Astrocyte of the hippocampus (primary cell): ENCODE results near the gene ELMO1.

Experiments
- DNase-seq: peaks from one replicate; pipeline ENCODE4 v3.0.0; 2011; ENCODE audit warnings: low read depth, low spot score

Gene ELMO1

DNA sequence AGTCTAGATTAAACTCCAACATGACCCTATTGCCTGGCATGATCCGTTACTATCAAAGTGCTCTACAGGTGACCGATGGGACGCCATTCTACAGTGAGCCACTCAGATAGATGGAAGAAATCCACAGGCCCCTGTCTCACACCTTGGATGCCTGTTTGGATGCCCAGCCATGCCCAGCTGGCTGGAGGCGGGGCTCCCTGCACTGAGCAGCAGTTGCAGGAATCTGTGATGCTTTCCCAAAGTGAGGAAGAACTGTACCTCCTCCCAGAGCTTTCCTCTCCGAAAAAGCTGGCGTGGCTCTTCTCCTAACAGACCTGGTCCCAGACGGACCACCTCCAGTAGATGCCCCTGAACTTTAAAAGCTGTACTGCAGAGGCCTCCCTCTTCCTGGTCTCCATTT is 253.3 kb downstream of the ELMO1 start:
- DNase-seq, result no peak

DNA sequence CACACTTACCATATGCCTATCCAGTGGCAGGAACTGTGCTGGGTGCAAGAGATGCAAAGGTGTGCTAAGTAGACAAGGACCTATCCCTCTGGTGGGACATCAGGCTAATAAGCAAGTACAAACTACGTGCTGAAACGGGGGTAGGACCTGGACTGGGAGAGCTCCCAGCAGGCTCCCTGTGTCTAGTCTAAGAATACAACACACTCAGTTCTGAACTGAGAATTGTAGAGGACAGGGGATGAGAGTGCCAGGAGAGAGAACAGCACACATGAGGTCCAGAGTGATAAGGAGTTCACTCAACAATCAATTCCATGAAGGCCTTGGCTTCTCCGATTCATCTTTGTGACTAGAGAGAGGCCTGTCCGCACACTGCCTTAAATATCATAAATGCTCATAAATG is 253.7 kb downstream of the ELMO1 start:
- DNase-seq, result no peak

DNA sequence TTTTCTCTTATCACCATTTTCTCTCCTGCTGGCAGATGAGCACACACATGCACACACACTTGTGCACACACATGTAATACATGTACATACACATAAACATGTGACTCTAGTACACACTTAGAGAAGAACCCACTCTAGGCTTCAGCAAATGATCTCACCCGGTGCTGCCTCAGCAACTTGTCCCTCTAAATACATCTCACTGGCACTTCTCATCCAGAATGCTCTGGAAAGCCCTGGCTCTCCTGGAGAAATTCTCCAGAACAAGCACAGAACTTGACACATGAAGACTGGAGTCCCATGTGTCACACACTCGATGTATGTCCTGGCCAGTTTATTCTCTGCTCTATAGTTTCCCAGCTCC is 254.9 kb downstream of the ELMO1 start:
- DNase-seq, result no peak

DNA sequence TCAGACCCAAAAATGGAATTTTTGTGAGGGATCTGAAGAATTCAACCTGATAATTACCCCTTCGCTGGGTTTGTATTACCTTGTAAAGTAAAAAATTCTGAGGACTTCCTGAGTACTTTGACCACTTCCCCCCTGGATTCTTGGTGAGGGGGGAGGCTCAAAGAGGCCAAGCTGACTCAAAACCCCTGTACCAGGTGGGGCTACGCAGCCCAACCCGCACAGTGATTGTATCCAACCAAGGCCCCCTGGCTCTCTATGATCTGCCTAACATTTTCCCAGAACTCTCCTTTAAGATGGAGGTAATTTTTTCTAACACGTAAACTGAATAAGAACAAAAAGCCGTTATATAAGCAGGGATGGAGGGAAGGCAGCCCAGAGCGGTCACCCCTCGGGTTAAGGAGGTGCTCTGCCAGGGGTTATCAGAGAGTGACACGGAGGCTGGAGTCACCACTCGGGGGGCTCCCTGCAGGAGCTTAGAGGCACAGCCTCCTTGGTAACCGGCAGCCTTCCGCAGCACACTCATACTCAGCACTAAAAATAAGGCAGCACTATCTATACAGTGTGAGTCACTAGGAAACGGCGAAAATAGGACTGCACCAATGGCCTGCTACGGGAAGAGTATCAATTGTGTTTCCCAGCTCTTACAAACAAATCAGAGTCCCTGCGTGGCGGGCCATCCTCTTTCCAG is 255.4 kb downstream of the ELMO1 start:
- DNase-seq, result no peak

DNA sequence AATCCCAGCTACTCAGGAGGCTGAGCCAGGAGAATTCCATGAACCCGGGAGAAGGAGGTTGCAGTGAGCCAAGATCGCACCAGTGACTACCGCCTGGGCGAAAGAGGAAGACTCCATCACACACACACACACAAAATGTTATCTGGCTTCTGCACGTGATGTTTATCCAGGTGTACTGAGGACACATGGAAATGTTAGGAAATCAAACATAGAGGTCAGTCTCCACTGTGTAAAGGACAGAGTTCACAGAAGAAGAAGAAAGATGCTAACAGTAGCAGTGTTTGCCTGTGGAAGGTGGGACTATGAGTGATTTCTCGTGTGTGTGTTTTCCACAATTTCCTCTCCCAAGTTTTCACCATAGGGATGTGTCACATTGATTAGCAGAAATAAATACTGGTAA is 256.9 kb downstream of the ELMO1 start:
- DNase-seq, result no peak

DNA sequence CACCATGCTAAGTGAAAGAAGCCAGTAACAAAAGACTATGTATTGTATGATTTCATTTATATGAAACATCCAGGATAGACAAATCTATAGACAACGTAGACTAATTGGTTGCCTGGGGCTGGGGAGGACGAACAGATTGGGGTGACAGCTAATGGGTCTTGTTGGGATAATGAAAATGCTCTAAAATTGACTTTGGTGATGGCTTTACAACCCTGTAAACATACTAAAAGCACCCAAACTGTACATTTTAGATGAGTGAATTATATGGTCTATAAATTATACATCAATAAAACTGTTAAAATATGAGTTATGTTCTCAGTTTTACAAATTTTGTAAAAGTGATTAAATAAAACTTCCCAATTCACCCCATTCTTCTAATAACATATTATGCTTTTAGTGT is 261.5 kb downstream of the ELMO1 start:
- no peak for DNase-seq

DNA sequence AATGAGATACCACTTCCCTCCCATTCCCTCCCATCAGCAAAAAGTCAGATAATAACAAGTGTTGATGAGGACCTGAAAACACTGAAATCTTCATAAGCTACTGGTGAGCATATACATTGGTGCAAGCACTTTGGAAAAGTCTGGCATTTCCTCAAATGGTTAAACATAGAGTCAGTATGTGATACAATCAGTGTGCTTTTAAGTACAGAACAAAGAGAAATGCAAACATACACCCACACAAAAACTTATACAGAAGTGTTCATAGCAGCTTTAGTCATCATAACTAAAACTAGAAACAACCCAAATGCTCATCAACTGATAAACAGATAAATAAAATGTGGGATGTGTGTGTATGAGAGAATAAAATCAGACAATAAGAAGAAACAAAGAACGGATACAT is 261.9 kb downstream of the ELMO1 start:
- no peak for DNase-seq

DNA sequence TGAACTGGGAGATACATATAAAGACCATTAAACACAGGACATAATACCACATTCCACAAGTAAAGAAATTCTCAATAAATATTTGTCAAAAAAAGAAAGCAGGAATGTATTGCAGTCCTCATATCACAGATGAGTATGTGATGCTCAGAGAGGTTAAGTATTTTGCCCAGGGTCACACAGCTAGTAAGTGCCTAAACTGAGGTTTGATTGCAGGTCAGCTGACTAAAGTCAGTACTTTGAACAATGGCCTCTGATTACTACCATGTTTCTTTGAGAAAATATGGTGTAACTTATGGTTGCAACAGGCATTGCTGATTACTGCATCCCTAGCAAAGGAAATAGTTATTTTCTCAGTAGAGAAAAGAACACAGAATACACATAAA is 267.1 kb downstream of the ELMO1 start:
- DNase-seq, result no peak

DNA sequence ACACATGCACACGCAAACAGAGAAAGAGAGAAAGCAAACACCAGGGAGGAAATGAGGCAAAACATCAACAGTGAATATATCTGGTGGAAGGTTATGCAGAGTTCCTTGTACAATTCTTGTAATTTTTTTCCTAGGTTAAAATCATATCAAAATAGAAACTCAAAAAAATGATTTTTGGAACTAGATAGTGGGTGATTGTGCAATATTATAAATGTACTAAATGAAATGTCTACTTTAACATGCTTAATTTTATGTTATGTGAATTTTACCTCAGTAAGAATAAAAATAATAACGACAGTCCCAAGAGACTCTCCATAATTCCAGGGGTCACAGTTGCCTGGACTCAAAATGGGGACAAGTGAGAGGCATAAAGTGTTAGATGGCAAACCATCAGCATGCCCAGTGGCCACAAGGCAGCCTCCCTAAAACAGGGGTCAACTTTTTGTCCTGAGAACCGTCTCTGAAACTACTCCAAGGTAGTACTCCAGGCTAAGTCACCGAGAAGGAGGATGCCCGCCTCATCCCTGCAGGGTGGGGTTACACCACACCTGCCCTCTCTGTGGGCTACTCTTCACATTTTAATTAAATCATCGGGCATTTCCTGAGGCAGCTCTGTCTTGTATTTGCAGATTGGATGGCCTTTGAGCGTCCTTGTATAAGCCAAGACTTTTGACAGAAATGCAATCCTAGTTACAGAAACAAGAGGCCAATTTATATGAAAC is 267.7 kb downstream of the ELMO1 start:
- no peak for DNase-seq

DNA sequence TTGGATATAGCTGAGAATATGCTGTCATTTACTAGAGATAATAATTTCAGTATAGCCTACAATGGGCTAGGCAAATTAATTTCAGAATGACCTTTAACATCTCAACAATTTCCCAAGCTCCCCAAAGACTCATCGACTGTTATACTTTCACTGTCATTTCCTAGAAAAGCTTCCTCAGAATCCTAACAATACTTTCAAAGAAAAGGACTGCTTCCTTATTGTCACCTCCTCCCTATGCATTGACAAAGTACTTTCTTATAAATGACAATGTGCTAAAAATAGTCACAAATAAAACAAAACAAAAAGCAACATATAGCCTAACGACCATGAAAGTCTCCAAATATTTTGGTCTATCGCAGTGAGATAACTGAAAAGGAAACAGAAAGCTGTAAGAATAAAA is 272.6 kb downstream of the ELMO1 start:
- no peak for DNase-seq

DNA sequence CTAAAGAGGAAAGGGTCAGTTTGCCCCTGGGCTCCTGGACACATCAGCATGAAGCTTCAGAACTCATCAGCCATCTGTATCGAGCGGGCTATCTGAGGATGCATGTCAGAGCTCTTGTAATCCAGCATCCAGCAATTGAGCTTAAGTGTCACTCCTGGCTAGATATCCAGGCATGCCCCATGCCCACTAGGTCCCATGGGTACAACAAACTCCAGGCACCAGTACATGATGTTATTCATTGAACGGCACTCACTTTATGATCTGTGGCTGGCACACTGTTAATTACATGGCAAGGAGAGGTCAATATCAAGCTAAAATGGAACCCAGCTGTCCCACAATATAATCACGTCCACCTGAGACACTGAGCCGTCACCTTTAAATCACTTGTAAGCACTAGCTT is 274.2 kb downstream of the ELMO1 start:
- DNase-seq, result no peak

DNA sequence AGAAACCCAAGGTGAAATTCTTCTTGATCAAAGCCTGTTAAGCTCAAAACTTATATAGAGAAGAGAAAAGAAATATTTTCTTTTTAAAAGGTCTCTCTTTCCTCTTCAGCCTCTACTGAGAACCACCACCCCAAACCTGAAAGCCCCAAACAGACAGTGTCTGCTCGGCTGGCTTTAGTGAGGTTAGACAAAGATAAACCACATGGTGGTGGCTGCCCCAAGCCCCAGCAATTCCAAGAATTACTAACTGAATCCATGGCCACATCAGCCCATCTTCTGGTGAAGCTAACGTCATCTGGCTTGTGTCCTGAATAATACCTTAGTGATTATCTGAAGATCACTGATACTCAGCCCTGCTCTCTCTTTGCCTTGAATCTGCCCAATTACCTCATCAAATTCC is 275.0 kb downstream of the ELMO1 start:
- no peak for DNase-seq

DNA sequence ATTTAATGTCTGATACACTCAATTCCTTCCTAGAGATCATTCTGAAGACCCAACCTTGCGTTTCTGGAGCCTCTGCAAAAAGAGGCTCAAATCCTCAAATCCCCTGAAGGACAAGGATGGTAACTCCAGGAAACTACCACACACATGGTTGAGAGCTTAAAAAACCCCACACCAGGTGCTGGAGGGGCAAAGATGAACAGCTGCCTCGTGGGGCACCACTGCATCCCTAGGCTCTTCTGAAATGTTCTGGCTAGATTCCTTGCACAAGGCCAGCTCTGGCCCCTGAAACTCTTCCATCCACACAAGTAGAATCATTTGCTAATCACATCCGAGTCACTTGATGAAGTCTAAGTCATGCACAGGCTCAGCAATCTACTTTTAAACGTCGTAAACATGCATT is 286.6 kb downstream of the ELMO1 start:
- no peak for DNase-seq

DNA sequence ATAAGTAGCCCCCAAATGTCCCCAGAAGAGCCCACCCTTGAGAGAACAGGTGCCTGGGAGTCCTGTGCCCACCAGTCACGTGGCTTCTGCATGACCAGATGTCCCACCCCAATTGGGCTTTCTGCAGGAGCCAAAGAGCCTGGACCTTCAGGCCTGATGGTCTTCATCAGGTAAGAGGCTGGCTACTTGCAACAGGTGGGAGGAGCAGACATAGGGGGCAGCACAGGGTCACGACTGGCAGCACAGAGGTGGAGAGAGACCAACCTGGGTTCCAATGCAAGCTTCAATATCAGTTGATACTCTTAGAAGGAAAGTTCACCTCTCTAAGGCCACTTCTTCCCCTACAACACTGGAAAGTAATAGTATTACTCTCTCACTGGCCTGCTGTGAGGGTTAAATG is 288.0 kb downstream of the ELMO1 start:
- DNase-seq, result no peak

DNA sequence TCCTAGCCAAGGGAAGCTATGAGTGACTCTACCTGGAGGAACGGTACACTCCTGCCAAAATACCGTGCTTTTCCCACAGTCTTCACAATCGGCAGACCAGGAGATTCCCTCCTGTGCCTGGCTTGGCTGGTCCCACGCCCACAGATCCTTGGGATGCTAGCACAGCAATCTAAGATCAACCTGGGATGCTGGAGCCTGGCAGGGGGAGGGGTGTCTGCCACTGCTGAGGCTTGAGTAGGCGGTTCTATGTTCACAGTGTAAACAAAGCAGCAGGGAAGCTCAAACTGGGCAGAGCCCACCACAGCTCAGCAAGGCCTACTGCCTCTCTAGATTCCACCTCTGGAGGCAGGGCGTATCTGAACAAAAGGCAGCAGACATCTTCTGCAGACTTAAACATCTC is 295.3 kb downstream of the ELMO1 start:
- DNase-seq, result no peak

DNA sequence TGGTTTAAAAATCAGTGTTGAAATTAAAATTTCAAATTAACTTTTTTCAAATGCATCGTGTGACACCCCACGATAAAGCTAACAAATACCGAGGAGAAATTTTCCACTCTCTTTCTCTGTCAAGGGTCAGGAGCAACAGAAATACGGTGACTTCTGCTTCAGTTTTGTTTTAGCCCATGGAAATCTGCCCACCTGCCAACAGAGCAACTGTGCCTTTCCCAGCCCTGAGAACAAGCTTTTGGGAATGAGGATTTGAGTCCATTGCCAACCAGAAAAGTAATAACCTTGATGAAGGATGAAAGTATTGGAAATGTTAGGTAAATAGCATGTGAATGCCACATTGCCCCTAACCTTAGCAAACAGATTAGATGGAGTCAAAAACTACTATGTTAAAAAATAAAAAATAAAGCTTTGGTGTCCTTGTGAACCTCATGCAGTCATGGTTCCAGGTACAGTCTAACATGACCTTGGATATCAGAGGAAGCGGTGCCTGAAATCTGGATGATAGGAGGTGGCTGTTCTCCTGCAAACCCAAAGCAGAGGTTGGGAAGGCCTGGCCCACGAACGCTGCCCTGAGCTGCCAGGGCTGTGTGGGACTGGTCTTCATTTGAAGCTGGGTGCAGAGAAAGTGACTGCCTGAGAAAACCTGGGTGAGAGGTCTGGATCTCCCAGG is 296.8 kb downstream of the ELMO1 start:
- no peak for DNase-seq

DNA sequence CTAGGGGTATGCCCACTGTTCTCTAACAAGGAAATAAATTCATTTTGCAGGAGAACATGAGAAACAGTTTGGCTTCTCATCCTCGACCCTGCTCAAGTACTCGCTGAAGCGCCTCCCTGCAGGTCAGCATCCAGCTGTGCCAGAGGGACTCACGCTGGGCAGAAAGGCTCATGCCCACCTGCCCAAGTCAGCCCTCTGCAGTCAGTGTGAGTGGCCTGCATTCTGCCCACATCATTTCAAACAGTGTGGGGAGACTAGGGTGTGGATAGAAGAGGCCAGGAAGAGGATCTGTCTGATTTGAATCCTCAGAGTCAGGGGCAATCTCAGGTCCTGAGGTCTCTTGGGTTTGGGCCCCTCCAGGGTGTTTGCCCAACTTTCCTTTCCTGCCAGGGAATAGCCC is 297.8 kb downstream of the ELMO1 start:
- DNase-seq, result no peak

DNA sequence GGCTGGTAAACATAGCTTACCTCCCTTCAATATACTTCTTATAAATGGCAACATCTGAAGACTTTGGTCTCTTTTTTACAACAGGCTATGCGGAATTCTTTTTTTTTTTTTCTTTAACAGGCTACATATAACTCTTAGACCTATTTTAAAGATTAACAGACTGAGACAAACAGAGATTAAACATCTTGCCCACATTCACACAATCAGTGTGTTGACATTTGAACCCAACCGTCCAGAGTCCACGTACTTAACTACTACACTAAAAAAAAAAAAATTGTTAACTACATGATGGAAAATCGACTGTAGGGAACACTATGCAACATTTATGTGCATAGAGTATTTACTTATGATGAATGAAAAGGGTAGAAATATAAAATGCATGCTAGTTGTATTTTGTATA is 298.5 kb downstream of the ELMO1 start:
- no peak for DNase-seq

DNA sequence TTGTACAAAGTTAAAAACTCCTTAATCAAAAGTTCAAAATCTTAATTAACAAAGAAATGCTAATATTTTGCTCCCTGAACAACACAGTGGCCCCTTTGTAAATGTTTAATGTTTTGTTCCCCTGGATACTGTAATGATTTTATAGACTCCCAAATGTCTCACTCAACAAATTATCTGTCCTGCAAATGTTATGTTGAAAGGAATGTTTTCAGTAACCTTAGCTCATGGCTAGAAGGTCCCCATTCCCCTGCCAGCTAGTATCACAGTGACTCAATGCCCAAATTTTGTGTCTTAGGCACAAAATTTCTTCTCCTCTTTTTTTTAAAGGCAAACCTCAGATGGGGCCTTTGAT is 298.9 kb downstream of the ELMO1 start:
- DNase-seq, result no peak

DNA sequence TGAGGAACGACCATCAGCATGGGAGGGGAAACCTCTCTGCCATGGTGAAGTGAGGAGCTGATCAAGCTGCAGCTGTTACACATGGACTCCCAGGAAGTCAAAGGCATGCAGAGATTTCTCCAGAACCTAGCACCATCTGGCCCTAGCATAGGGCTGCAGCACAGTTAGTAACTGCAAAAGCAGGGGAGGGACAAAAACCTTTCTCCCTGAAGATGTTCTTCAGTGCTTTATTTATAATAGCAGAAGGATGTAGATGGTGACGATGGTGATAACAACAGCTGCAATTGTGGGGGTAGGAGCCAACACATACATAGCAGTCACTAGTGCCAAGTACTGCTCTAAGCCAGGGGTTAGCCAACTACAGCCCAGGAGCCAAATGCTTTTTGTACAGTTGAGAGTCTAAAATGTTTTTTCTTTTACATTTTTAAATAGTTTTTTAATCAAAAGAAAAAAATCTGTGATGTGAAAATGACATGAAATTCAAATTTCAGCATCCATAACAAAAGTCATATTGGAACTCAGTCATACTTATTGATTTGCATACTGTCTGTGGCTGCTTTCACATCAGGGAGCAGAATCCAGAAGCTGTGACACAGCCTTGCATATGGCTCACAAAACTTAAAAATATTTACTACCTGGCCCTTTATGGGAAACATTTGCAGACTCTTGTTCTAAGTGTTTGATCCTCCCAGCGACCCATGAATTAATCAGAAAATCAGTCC is 299.5 kb downstream of the ELMO1 start:
- no peak for DNase-seq

DNA sequence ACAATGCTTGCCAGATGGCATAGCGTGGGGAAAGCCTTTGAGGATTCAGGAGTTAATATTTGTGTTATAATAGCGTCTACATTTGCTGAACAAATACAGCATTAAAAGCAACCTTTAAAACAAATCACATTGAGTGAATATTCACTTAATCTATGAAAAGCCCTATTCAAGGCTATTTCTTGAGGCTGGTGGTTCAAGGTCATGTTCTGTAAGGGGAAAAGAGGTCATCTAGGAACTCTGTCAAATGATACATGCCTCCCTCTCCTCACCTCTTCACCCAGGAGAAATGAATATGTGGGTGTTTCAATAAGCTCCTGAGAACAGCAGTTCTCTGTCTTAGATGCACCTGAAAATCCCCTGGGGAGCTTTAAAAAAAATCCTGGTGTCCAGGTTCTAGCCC is 303.0 kb downstream of the ELMO1 start:
- no peak for DNase-seq

DNA sequence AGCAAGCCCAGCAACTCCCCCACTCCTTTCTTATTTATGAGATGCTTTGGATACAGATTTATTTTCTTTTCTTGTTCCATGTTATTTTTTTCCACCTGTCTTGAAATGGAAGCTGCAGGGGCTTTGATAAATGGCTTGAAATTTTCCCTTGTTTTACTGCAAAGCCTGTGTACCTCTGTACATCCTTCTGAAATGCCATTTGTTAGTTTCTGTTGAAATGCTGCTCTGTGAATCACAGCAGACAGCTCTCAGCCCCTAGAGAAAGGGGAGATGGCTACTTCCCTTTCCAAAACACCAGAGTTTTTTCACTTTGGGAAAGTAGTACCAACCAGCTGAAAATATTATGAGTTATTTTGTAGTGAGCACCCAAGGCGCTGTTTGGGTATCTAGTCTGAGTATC is 304.2 kb downstream of the ELMO1 start:
- no peak for DNase-seq

DNA sequence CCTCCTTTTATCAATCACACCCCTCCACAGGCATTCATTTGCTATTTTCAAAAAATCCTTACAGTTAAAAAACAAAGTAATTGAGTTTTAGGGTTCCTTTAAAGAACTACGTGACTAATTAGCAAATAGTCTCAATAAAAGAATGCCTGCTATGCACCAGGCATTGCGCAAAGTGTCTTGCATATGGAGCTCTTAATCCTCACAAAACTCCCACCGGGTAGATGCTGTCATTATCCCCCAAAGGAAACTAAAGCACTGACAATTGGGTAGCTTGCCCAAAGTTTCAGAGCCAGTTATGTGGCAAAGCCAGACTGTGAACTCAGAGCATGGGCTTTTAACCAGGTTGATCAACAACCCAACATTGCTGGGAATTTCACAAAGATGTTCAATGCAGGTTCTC is 305.7 kb downstream of the ELMO1 start:
- DNase-seq, result no peak
